ENCODE results near the gene CHD5.

Gene CHD5

DNA sequence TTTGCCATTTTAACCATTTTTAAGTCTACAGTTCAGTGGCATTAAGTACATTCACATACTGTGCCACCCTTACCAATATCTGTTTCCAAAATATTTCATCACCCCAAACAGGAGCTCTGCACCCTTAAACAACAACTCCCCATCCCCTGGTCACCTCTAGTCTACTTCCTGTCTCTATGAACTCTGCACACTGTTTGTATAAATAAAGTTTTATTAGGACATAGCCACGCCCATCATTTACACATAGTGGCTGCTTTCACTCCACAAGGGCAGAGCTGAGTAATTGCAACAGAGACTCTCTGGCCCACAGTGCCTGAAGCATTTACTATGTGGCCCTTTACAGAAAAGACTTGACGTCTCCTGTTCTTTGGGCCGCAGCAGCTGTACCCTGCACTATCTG is 104.4 kb downstream of the CHD5 start:
- no peaks in the 10 kb centered on the region for H3K4me1 ChIP-seq (ENCODE audit: insufficient read depth, low read length)
- no peaks in the 10 kb centered on the region for H3K9me3 ChIP-seq (ENCODE audit: insufficient read depth, low read length, severe bottlenecking)
- DNase-seq, result no peak
- no peak overlapping the region for H3K4me3 ChIP-seq (ENCODE audit: low read depth in 1 of 2, low read length in 2 of 2)
- no peak overlapping the region for H3K9ac ChIP-seq (ENCODE audit: low read depth, low read length)
- H3K36me3 ChIP-seq (ENCODE audit: insufficient read depth, low read length), result peaks cover 35% of the 10 kb centered on the region
- H3K27me3 ChIP-seq (ENCODE audit: insufficient read depth, low read length, poor library complexity), result no peaks in the 10 kb centered on the region
- H2AFZ ChIP-seq (ENCODE audit: low read depth, low read length), result no peak overlapping the region
- no peaks in the 10 kb centered on the region for H3K79me2 ChIP-seq (ENCODE audit: insufficient read depth, low read length)
- peaks cover 32% of the 10 kb centered on the region for H4K20me1 ChIP-seq (ENCODE audit: insufficient read depth, low read length)
- H3K4me2 ChIP-seq (ENCODE audit: insufficient read depth, low read length), result no peak overlapping the region
- ATAC-seq (ENCODE audit: insufficient read depth, low read depth), result no peak
- TF ChIP-seq EZH2 (IDR thresholded peaks at IDR 0.05; ENCODE audit: borderline replicate concordance, low read depth, low read length, severe bottlenecking), result no peak
- no peak for TF ChIP-seq CTCF (IDR thresholded peaks at IDR 0.05; ENCODE audit: borderline replicate concordance, extremely low read depth, low read length, poor library complexity, severe bottlenecking)
- no peak overlapping the region for H3K27ac ChIP-seq (ENCODE audit: low read length)

- no peak overlapping the region for H3K27ac ChIP-seq (ENCODE audit: low read length)
- peaks cover 26% of the 10 kb centered on the region for H3K36me3 ChIP-seq (ENCODE audit: insufficient read depth, low read length)
- H3K4me1 ChIP-seq (ENCODE audit: insufficient read depth, low read length), result no peaks in the 10 kb centered on the region
- H3K79me2 ChIP-seq (ENCODE audit: insufficient read depth, low read length), result no peaks in the 10 kb centered on the region
- no peak overlapping the region for H3K4me2 ChIP-seq (ENCODE audit: insufficient read depth, low read length)
- DNase-seq (no peak), ATAC-seq (ENCODE audit: insufficient read depth, low read depth) (no peak)
- peaks cover 40% of the 10 kb centered on the region for H4K20me1 ChIP-seq (ENCODE audit: insufficient read depth, low read length)
- no peak overlapping the region for H3K4me3 ChIP-seq (ENCODE audit: low read depth in 1 of 2, low read length in 2 of 2)
- H3K9ac ChIP-seq (ENCODE audit: low read depth, low read length), result no peak overlapping the region
- TF ChIP-seq CTCF (IDR thresholded peaks at IDR 0.05; ENCODE audit: borderline replicate concordance, extremely low read depth, low read length, poor library complexity, severe bottlenecking) (no peak), EZH2 (IDR thresholded peaks at IDR 0.05; ENCODE audit: borderline replicate concordance, low read depth, low read length, severe bottlenecking) (no peak)
- no peaks in the 10 kb centered on the region for H3K9me3 ChIP-seq (ENCODE audit: insufficient read depth, low read length, severe bottlenecking)
- no peaks in the 10 kb centered on the region for H3K27me3 ChIP-seq (ENCODE audit: insufficient read depth, low read length, poor library complexity)
- H2AFZ ChIP-seq (ENCODE audit: low read depth, low read length), result no peak overlapping the region
Measured at GRCh38 chr1:6074192-6074901, 105.8 kb downstream of the CHD5 start.

- H3K9ac ChIP-seq (ENCODE audit: low read depth, low read length), result no peak overlapping the region
- no peaks in the 10 kb centered on the region for H3K9me3 ChIP-seq (ENCODE audit: insufficient read depth, low read length, severe bottlenecking)
- no peak overlapping the region for H3K4me3 ChIP-seq (ENCODE audit: low read depth in 1 of 2, low read length in 2 of 2)
- H4K20me1 ChIP-seq (ENCODE audit: insufficient read depth, low read length), result peaks cover 46% of the 10 kb centered on the region
- ATAC-seq (ENCODE audit: insufficient read depth, low read depth) (no peak), DNase-seq (no peak)
- H3K27ac ChIP-seq (ENCODE audit: low read length), result no peak overlapping the region
- H2AFZ ChIP-seq (ENCODE audit: low read depth, low read length), result no peak overlapping the region
- TF ChIP-seq CTCF (IDR thresholded peaks at IDR 0.05; ENCODE audit: borderline replicate concordance, extremely low read depth, low read length, poor library complexity, severe bottlenecking) (no peak), EZH2 (IDR thresholded peaks at IDR 0.05; ENCODE audit: borderline replicate concordance, low read depth, low read length, severe bottlenecking) (no peak)
- no peaks in the 10 kb centered on the region for H3K27me3 ChIP-seq (ENCODE audit: insufficient read depth, low read length, poor library complexity)
- H3K36me3 ChIP-seq (ENCODE audit: insufficient read depth, low read length), result peaks cover 26% of the 10 kb centered on the region
- no peak overlapping the region for H3K4me2 ChIP-seq (ENCODE audit: insufficient read depth, low read length)
- H3K4me1 ChIP-seq (ENCODE audit: insufficient read depth, low read length), result no peaks in the 10 kb centered on the region
- no peaks in the 10 kb centered on the region for H3K79me2 ChIP-seq (ENCODE audit: insufficient read depth, low read length)
Measured at GRCh38 chr1:6073480-6074053, 106.6 kb downstream of the CHD5 start.

Measured in DND-41 (cell line).